Naive thymus-derived CD4-positive, alpha-beta T cell (primary cell): ENCODE data around the gene PNPO. TPM values are rescaled to one million over a fixed set of nuclear protein-coding genes. Genes with fewer than 3 reads are reported as not detected.
A peak's percentile ranks its signal among the peaks of the same experiment; 100 is the strongest.

Experiments used
- ATAC-seq: fragments of 150-1000 bp; cut with Tn5 transposase; 2 replicates; pipeline ENCODE4 v1.10.0; 2021; ENCODE audit warnings: mild to moderate bottlenecking, moderate library complexity
- CTCF ChIA-PET: fragments of 350-600 bp; sonication (Branson Sonifier 250); formaldehyde crosslinking; loops from one replicate; lab custom pipeline; 2021; ENCODE audit warnings: antibody characterized with exemption; lab: Charles Lee
- POLR2A ChIA-PET: fragments of 350-600 bp; sonication (Branson Sonifier 250); formaldehyde crosslinking; loops from one replicate; lab custom pipeline; 2021; ENCODE audit warnings: antibody characterized with exemption, inconsistent platforms; lab: Charles Lee
- DNase-seq, 9 donors: peaks; one replicate each; pipeline versions ENCODE4 v3.0.0 to v3.0.0-alpha.2; 2020 to 2022; ENCODE audit warnings: mixed read lengths in 1 of 9
- H3K27ac ChIP-seq: one replicate; pipeline ENCODE4 v1.7.0; 2013; ENCODE audit warnings: mild to moderate bottlenecking, low read depth, low read length, moderate library complexity
- H3K27me3 ChIP-seq, 2 donors: one replicate each; pipeline ENCODE4 v1.7.0; 2013; ENCODE audit warnings: low read length in 2 of 2, mild to moderate bottlenecking in 2 of 2, moderate library complexity in 2 of 2; ENCODE audit not compliant: control insufficient read depth in 2 of 2, insufficient read depth in 2 of 2
- H3K36me3 ChIP-seq, 3 experiments: 1 replicate in 2 of 3; 2 replicates in 1 of 3; pipeline ENCODE4 v1.7.0; 2013; ENCODE audit warnings: low read length in 3 of 3, mild to moderate bottlenecking in 3 of 3, moderate library complexity in 1 of 3; ENCODE audit not compliant: insufficient read depth in 3 of 3, control insufficient read depth in 2 of 3
- H3K4me1 ChIP-seq, 2 donors: one replicate each; pipeline ENCODE4 v1.7.0; 2013; ENCODE audit warnings: low read length in 2 of 2, mild to moderate bottlenecking in 2 of 2, moderate library complexity in 1 of 2; ENCODE audit not compliant: control insufficient read depth in 2 of 2, insufficient read depth in 2 of 2
- H3K4me3 ChIP-seq: 2 replicates; pipeline ENCODE4 v1.7.0; 2013; ENCODE audit warnings: mild to moderate bottlenecking, low read length
- H3K9me3 ChIP-seq, 3 experiments: 1 replicate in 2 of 3; 2 replicates in 1 of 3; pipeline ENCODE4 v1.7.0; 2013; ENCODE audit warnings: low read length in 3 of 3; ENCODE audit not compliant: control insufficient read depth in 2 of 3
- H3K27ac Mint-ChIP-seq, 9 donors: one replicate each; pipeline ENCODE4 v1.8.0; 2020 to 2022; ENCODE audit warnings: mixed read lengths in 9 of 9, mild to moderate bottlenecking in 8 of 9, moderate library complexity in 5 of 9, inconsistent platforms in 2 of 9
- H3K27me3 Mint-ChIP-seq, 5 donors: one replicate each; pipeline ENCODE4 v1.8.0; 2021 to 2022; ENCODE audit warnings: mixed read lengths in 5 of 5, mild to moderate bottlenecking in 1 of 5
- H3K36me3 Mint-ChIP-seq, 5 donors: one replicate each; pipeline ENCODE4 v1.8.0; 2020 to 2022; ENCODE audit warnings: mixed read lengths in 5 of 5, mild to moderate bottlenecking in 3 of 5, inconsistent platforms in 1 of 5
- H3K4me1 Mint-ChIP-seq, 7 donors: one replicate each; pipeline ENCODE4 v1.8.0; 2020 to 2022; ENCODE audit warnings: mixed read lengths in 7 of 7, mild to moderate bottlenecking in 3 of 7, inconsistent platforms in 1 of 7
- H3K4me3 Mint-ChIP-seq, 10 donors: one replicate each; pipeline ENCODE4 v1.8.0; 2020 to 2022; ENCODE audit warnings: mild to moderate bottlenecking in 10 of 10, mixed read lengths in 10 of 10, moderate library complexity in 6 of 10, inconsistent platforms in 2 of 10
- H3K9me3 Mint-ChIP-seq, 11 donors: one replicate each; pipeline ENCODE4 v1.8.0; 2020 to 2022; ENCODE audit warnings: mixed read lengths in 11 of 11, mild to moderate bottlenecking in 4 of 11, inconsistent platforms in 1 of 11, moderate library complexity in 1 of 11
- intact Hi-C, 2 donors: fragments of 100-400 bp; cut with micrococcal nuclease; formaldehyde crosslinking; loops; one replicate each; pipeline ENCODE4 v1.15.1; 2023
- polyA plus RNA-seq, 2 donors: library from polyadenylated mRNA; unstranded; fragments of 300-500 nt; fragmentation: Illumina TruSeq; gene quantifications; one replicate each; pipeline ENCODE4 v1.2.3, GENCODE V29; 2021
- total RNA-seq, 6 experiments: library from RNA in 5 of 6; stranded (reverse) in 5 of 6; gene quantifications; 1 replicate in 5 of 6; 2 replicates in 1 of 6; pipeline ENCODE4 v1.2.3 and lab custom pipeline; 2021 to 2026

The PNPO gene
- total and polyA plus RNA-seq, 7 experiments from 2014 or later: 12.0 to 35.7 (median 16.2) TPM

GRCh38 chr17:47980541-47980940 lies 39.2 kb downstream of the PNPO start:
- no peaks in the 10 kb centered on the region for H3K27me3 ChIP-seq
- ChIA-PET POLR2A (no interaction called here), CTCF (interaction anchor here (1.2 to 1.5 kb wide), 2 partner anchors 10 to 31 kb away, joined by 3 to 5 read pairs; no protein-coding TSS in a partner anchor)
- Mint-ChIP-seq H3K9me3 (no peaks in the 10 kb centered on the region), H3K4me1 (peaks cover 0 to 10% (median 0%) of the 10 kb centered on the region in 7 donors), H3K27me3 (no peaks in the 10 kb centered on the region), H3K36me3 (peaks cover 8 to 38% (median 10%) of the 10 kb centered on the region in 5 donors), H3K4me3 (no peak overlapping the region), H3K27ac (peak overlapping the region in 1 of 9 donors; percentile 65)
- no peaks in the 10 kb centered on the region for H3K9me3 ChIP-seq
- peaks cover 0 to 5% of the 10 kb centered on the region in 2 donors for H3K4me1 ChIP-seq
- no peak for DNase-seq
- peaks cover 6 to 84% (median 17%) of the 10 kb centered on the region in 3 experiments for H3K36me3 ChIP-seq
- no peak overlapping the region for H3K27ac ChIP-seq
- no peak for ATAC-seq
- no peak overlapping the region for H3K4me3 ChIP-seq
- intact Hi-C loops: no loop called here

- DNase-seq (no peak), ATAC-seq (no peak)
- H3K4me1 ChIP-seq: peaks cover 0 to 5% of the 10 kb centered on the region in 2 donors
- intact Hi-C loops: no loop called here
- no peaks in the 10 kb centered on the region for H3K27me3 Mint-ChIP-seq
- H3K9me3 Mint-ChIP-seq: no peaks in the 10 kb centered on the region
- no peaks in the 10 kb centered on the region for H3K9me3 ChIP-seq
- H3K27ac ChIP-seq: no peak overlapping the region
- peaks cover 6 to 33% (median 8%) of the 10 kb centered on the region in 5 donors for H3K36me3 Mint-ChIP-seq
- POLR2A ChIA-PET: interaction anchor here (0.7 kb wide), 1 partner anchor 40 kb away, joined by 3 read pairs; the partner anchor contains the start of gene PNPO
- H3K4me1 Mint-ChIP-seq: peaks cover 0 to 10% (median 0%) of the 10 kb centered on the region in 7 donors
- CTCF ChIA-PET: interaction anchor here (1.5 kb wide), 2 partner anchors 31 to 99 kb away, joined by 3 to 5 read pairs; no protein-coding TSS in a partner anchor
- peaks cover 6 to 74% (median 17%) of the 10 kb centered on the region in 3 experiments for H3K36me3 ChIP-seq
- H3K4me3 ChIP-seq: no peak overlapping the region
- peak overlapping the region in 2 of 9 donors; percentile 25 to 32 for H3K27ac Mint-ChIP-seq
- H3K4me3 Mint-ChIP-seq: no peak overlapping the region
- no peaks in the 10 kb centered on the region for H3K27me3 ChIP-seq
These were observed 40.1 kb downstream of the PNPO start for GRCh38 chr17:47981462-47981861.

- Histone ChIP-seq H3K4me1 (peaks cover 0 to 5% of the 10 kb centered on the region in 2 donors), H3K36me3 (peaks cover 6 to 69% (median 17%) of the 10 kb centered on the region in 3 experiments), H3K4me3 (no peak overlapping the region), H3K27me3 (no peaks in the 10 kb centered on the region), H3K27ac (no peak overlapping the region), H3K9me3 (no peaks in the 10 kb centered on the region)
- H3K27ac Mint-ChIP-seq: no peak overlapping the region
- DNase-seq (no peak), ATAC-seq (no peak)
- H3K4me3 Mint-ChIP-seq: no peak overlapping the region
- no peaks in the 10 kb centered on the region for H3K9me3 Mint-ChIP-seq
- intact Hi-C loops: no loop called here
- peaks cover 6 to 29% (median 8%) of the 10 kb centered on the region in 5 donors for H3K36me3 Mint-ChIP-seq
- POLR2A ChIA-PET: interaction anchor here (1.8 kb wide), 1 partner anchor 11 kb away, joined by 4 read pairs; the partner anchor contains the start of gene CDK5RAP3
- CTCF ChIA-PET: interaction anchor here (1.5 kb wide), 1 partner anchor 98 kb away, joined by 3 read pairs; no protein-coding TSS in a partner anchor
- H3K27me3 Mint-ChIP-seq: no peaks in the 10 kb centered on the region
- H3K4me1 Mint-ChIP-seq: peaks cover 0 to 10% (median 0%) of the 10 kb centered on the region in 7 donors
These were observed 40.8 kb downstream of the PNPO start for GRCh38 chr17:47982091-47982617.

GRCh38 chr17:47982645-47983390 lies 41.4 kb downstream of the PNPO start:
- no peaks in the 10 kb centered on the region for H3K27me3 ChIP-seq
- H3K9me3 ChIP-seq: no peaks in the 10 kb centered on the region
- Mint-ChIP-seq H3K27ac (peak overlapping the region in 1 of 9 donors; percentile 21), H3K27me3 (no peaks in the 10 kb centered on the region), H3K4me3 (no peak overlapping the region), H3K36me3 (peaks cover 6 to 24% (median 8%) of the 10 kb centered on the region in 5 donors), H3K4me1 (peaks cover 0 to 10% (median 0%) of the 10 kb centered on the region in 7 donors), H3K9me3 (no peaks in the 10 kb centered on the region)
- no peak overlapping the region for H3K4me3 ChIP-seq
- ChIA-PET CTCF (interaction anchor here (1.5 kb wide), 1 partner anchor 98 kb away, joined by 3 read pairs; no protein-coding TSS in a partner anchor), POLR2A (interaction anchor here (1.8 kb wide), 1 partner anchor 12 kb away, joined by 4 read pairs; the partner anchor contains the start of gene CDK5RAP3)
- H3K36me3 ChIP-seq: peaks cover 6 to 63% (median 13%) of the 10 kb centered on the region in 3 experiments
- DNase-seq (no peak), ATAC-seq (no peak)
- intact Hi-C loops: no loop called here
- peaks cover 0 to 5% of the 10 kb centered on the region in 2 donors for H3K4me1 ChIP-seq
- H3K27ac ChIP-seq: no peak overlapping the region

GRCh38 chr17:47983492-47984223 lies 42.3 kb downstream of the PNPO start:
- peaks cover 0 to 5% of the 10 kb centered on the region in 2 donors for H3K4me1 ChIP-seq
- no peak overlapping the region for H3K27ac ChIP-seq
- H3K9me3 ChIP-seq: no peaks in the 10 kb centered on the region
- Mint-ChIP-seq H3K27me3 (no peaks in the 10 kb centered on the region), H3K9me3 (no peaks in the 10 kb centered on the region), H3K4me3 (no peak overlapping the region), H3K27ac (no peak overlapping the region), H3K4me1 (peaks cover 0 to 13% (median 0%) of the 10 kb centered on the region in 7 donors), H3K36me3 (peaks cover 6 to 23% (median 8%) of the 10 kb centered on the region in 5 donors)
- H3K4me3 ChIP-seq: no peak overlapping the region
- DNase-seq (no peak), ATAC-seq (no peak)
- H3K36me3 ChIP-seq: peaks cover 2 to 55% (median 13%) of the 10 kb centered on the region in 3 experiments
- intact Hi-C loops: no loop called here
- ChIA-PET CTCF (no interaction called here), POLR2A (interaction anchor here (1.8 kb wide), 1 partner anchor 13 kb away, joined by 4 read pairs; the partner anchor contains the start of gene CDK5RAP3)
- H3K27me3 ChIP-seq: no peaks in the 10 kb centered on the region

GRCh38 chr17:47986520-47986919 lies 45.1 kb downstream of the PNPO start:
- H3K27ac Mint-ChIP-seq: peak overlapping the region in 1 of 9 donors; percentile 48
- no peak for ATAC-seq

More at GRCh38 chr17:47986520-47986919, 45.1 kb downstream of the PNPO start:
- CTCF ChIA-PET: interaction anchor here (0.6 to 1.5 kb wide), 2 partner anchors 9 to 36 kb away, joined by 3 to 10 read pairs; no protein-coding TSS in a partner anchor
- POLR2A ChIA-PET: no interaction called here
- Mint-ChIP-seq H3K36me3 (peaks cover 0 to 6% (median 2%) of the 10 kb centered on the region in 5 donors), H3K4me1 (peaks cover 0 to 17% (median 0%) of the 10 kb centered on the region in 7 donors), H3K27me3 (no peaks in the 10 kb centered on the region), H3K4me3 (no peak overlapping the region), H3K9me3 (no peaks in the 10 kb centered on the region)
- intact Hi-C loops: no loop called here
- Histone ChIP-seq H3K4me3 (no peak overlapping the region), H3K36me3 (peaks cover 0 to 26% (median 7%) of the 10 kb centered on the region in 3 experiments), H3K4me1 (peaks cover 0 to 5% of the 10 kb centered on the region in 2 donors), H3K27me3 (no peaks in the 10 kb centered on the region), H3K27ac (no peak overlapping the region), H3K9me3 (no peaks in the 10 kb centered on the region)
- DNase-seq: no peak
